HEK293 (cell line): Measurements from ENCODE around the gene PRCC.

Source experiments
- FEZF1 ChIP-seq: fragments of 450-650 bp; formaldehyde crosslinking; IDR thresholded peaks from 2 replicates; pipeline ENCODE4 v1.5.1; 2016; ENCODE audit warnings: missing biosample characterization, missing genetic modification characterization
- GLI4 ChIP-seq: fragments of 450-650 bp; formaldehyde crosslinking; IDR thresholded peaks from 2 replicates; pipeline ENCODE4 v1.5.1; 2016; ENCODE audit warnings: missing biosample characterization, missing genetic modification characterization
- SP2 ChIP-seq: fragments of 450-650 bp; formaldehyde crosslinking; IDR thresholded peaks from 2 replicates; pipeline ENCODE4 v1.5.1; 2016; ENCODE audit warnings: missing biosample characterization, missing genetic modification characterization
- YY2 ChIP-seq: fragments of 450-650 bp; formaldehyde crosslinking; IDR thresholded peaks from 2 replicates; pipeline ENCODE4 v1.5.1; 2016; ENCODE audit warnings: missing biosample characterization, missing genetic modification characterization
- ZBTB1 ChIP-seq: fragments of 450-650 bp; formaldehyde crosslinking; IDR thresholded peaks from 2 replicates; pipeline ENCODE4 v1.5.1; 2016; ENCODE audit warnings: missing biosample characterization, missing genetic modification characterization
- ZBTB10 ChIP-seq: fragments of 450-650 bp; formaldehyde crosslinking; IDR thresholded peaks from 2 replicates; pipeline ENCODE4 v1.5.1; 2016; ENCODE audit warnings: missing biosample characterization, missing genetic modification characterization
- ZBTB20 ChIP-seq: fragments of 450-650 bp; formaldehyde crosslinking; IDR thresholded peaks from 2 replicates; pipeline ENCODE4 v1.5.1; 2016; ENCODE audit warnings: missing biosample characterization, missing genetic modification characterization
- ZEB2 ChIP-seq: fragments of 450-650 bp; formaldehyde crosslinking; IDR thresholded peaks from 2 replicates; pipeline ENCODE4 v1.5.1; 2016; ENCODE audit warnings: missing biosample characterization, missing genetic modification characterization
- ZFP3 ChIP-seq: fragments of 450-650 bp; formaldehyde crosslinking; IDR thresholded peaks from 2 replicates; pipeline ENCODE4 v1.5.1; 2016; ENCODE audit warnings: low read depth, missing biosample characterization, missing genetic modification characterization
- ZFP37 ChIP-seq: fragments of 450-650 bp; formaldehyde crosslinking; IDR thresholded peaks from 2 replicates; pipeline ENCODE4 v1.5.1; 2016; ENCODE audit warnings: missing biosample characterization, missing genetic modification characterization
- ZNF112 ChIP-seq: fragments of 450-650 bp; formaldehyde crosslinking; IDR thresholded peaks from 2 replicates; pipeline ENCODE4 v1.5.0; 2017; ENCODE audit warnings: missing biosample characterization, missing genetic modification characterization
- ZNF221 ChIP-seq: fragments of 450-650 bp; formaldehyde crosslinking; IDR thresholded peaks from 2 replicates; pipeline ENCODE4 v1.5.1; 2017; ENCODE audit warnings: missing biosample characterization, missing genetic modification characterization, borderline replicate concordance
- ZNF292 ChIP-seq: fragments of 450-650 bp; formaldehyde crosslinking; IDR thresholded peaks from 2 replicates; pipeline ENCODE4 v1.5.1; 2016; ENCODE audit warnings: low read depth, missing biosample characterization, missing genetic modification characterization, borderline replicate concordance
- ZNF394 ChIP-seq: fragments of 450-650 bp; formaldehyde crosslinking; IDR thresholded peaks from 2 replicates; pipeline ENCODE4 v1.5.1; 2016; ENCODE audit warnings: missing biosample characterization, missing genetic modification characterization, mild to moderate bottlenecking, moderate library complexity, borderline replicate concordance
- ZNF423 ChIP-seq: fragments of 450-650 bp; formaldehyde crosslinking; IDR thresholded peaks from 2 replicates; pipeline ENCODE4 v1.5.1; 2016; ENCODE audit warnings: missing biosample characterization, missing genetic modification characterization
- ZNF548 ChIP-seq: fragments of 450-650 bp; formaldehyde crosslinking; IDR thresholded peaks from 2 replicates; pipeline ENCODE4 v1.5.1; 2016; ENCODE audit warnings: missing biosample characterization, missing genetic modification characterization
- ZNF560 ChIP-seq: fragments of 450-650 bp; formaldehyde crosslinking; IDR thresholded peaks from 2 replicates; pipeline ENCODE4 v1.5.1; 2017; ENCODE audit warnings: missing biosample characterization, missing genetic modification characterization, borderline replicate concordance
- ZNF624 ChIP-seq: fragments of 450-650 bp; formaldehyde crosslinking; IDR thresholded peaks from 2 replicates; pipeline ENCODE4 v1.5.1; 2017; ENCODE audit warnings: missing biosample characterization, missing genetic modification characterization
- ZNF701 ChIP-seq: fragments of 450-650 bp; formaldehyde crosslinking; IDR thresholded peaks from 2 replicates; pipeline ENCODE4 v1.5.1; 2016; ENCODE audit warnings: missing biosample characterization, missing genetic modification characterization
- ZNF76 ChIP-seq: fragments of 450-650 bp; formaldehyde crosslinking; IDR thresholded peaks from 2 replicates; pipeline ENCODE4; 2016; ENCODE audit warnings: low read depth, missing biosample characterization, missing genetic modification characterization, borderline replicate concordance
- ZNF785 ChIP-seq: fragments of 450-650 bp; formaldehyde crosslinking; IDR thresholded peaks from 2 replicates; pipeline ENCODE4 v1.5.1; 2016; ENCODE audit warnings: missing biosample characterization, missing genetic modification characterization
- ZSCAN30 ChIP-seq: fragments of 450-650 bp; IDR thresholded peaks from 2 replicates; pipeline ENCODE4 v1.5.1; 2018; ENCODE audit warnings: missing biosample characterization, mild to moderate bottlenecking, missing genetic modification characterization, moderate library complexity
- TF ChIP-seq, protein P1 (sequence below): sonication (generic); formaldehyde crosslinking; IDR thresholded peaks from 2 replicates; pipeline ENCODE4 v1.8.1; 2022; ENCODE audit warnings: mild to moderate bottlenecking, moderate library complexity, missing genetic modification reagents
- TF ChIP-seq, protein P2 (sequence below): fragments of 450-650 bp; formaldehyde crosslinking; IDR thresholded peaks from 2 replicates; pipeline ENCODE4 v1.5.1; 2016; ENCODE audit warnings: missing biosample characterization, missing genetic modification characterization
- TF ChIP-seq, protein P3 (sequence below): fragments of 450-650 bp; formaldehyde crosslinking; IDR thresholded peaks from 2 replicates; pipeline ENCODE4 v1.5.1; 2016; ENCODE audit warnings: missing biosample characterization, missing genetic modification characterization
- TF ChIP-seq, protein P4 (sequence below): fragments of 450-650 bp; formaldehyde crosslinking; IDR thresholded peaks from 2 replicates; pipeline ENCODE4 v1.5.1; 2016; ENCODE audit warnings: missing biosample characterization, missing genetic modification characterization
- TF ChIP-seq, protein P5 (sequence below): fragments of 450-650 bp; formaldehyde crosslinking; IDR thresholded peaks from 2 replicates; pipeline ENCODE4 v1.5.1; 2017; ENCODE audit warnings: missing biosample characterization, missing genetic modification characterization

PRCC gene

GRCh38 chr1:156767101-156767878 lies at the start of gene PRCC (continued):
- TF ChIP-seq ZBTB20 (tag by site-specific recombination) (peak; percentile 89), ZNF292 (no peak), ZBTB10 (tag by site-specific recombination) (peak; percentile 63), GLI4 (tag by site-specific recombination) (peak; percentile 95), ZSCAN30 (tag by site-specific recombination) (peak; percentile 96), ZNF423 (tag by site-specific recombination) (0 out of 2 replicates have a peak, but pooled peaks have one; percentile 78), ZNF394 (tag by site-specific recombination) (peak; percentile 76; the same call in 1 of the 2 replicates), ZNF112 (no peak), ZNF560 (tag by site-specific recombination) (no peak), ZNF785 (tag by site-specific recombination) (0 out of 2 replicates have a peak, but pooled peaks have one; percentile 36), YY2 (peak; percentile 92), ZNF548 (tag by site-specific recombination) (no peak), ZFP3 (tag by site-specific recombination) (peak; percentile 31; the same call in 1 of the 2 replicates), ZFP37 (tag by site-specific recombination) (peak; percentile 99), ZNF76 (tag by site-specific recombination) (peak; percentile 100), ZNF624 (tag by site-specific recombination) (0 out of 2 replicates have a peak, but pooled peaks have one; percentile 16), SP2 (tag by site-specific recombination) (peak; percentile 62), ZNF701 (tag by site-specific recombination) (0 out of 2 replicates have a peak, but pooled peaks have one; percentile 62), ZEB2 (tag by site-specific recombination) (peak; percentile 69), ZNF221 (no peak), FEZF1 (tag by site-specific recombination) (no peak; the same call in 1 of the 2 replicates), ZBTB1 (tag by site-specific recombination) (peak; percentile 33; the same call in 1 of the 2 replicates)
- TF ChIP-seq, protein P1, sequence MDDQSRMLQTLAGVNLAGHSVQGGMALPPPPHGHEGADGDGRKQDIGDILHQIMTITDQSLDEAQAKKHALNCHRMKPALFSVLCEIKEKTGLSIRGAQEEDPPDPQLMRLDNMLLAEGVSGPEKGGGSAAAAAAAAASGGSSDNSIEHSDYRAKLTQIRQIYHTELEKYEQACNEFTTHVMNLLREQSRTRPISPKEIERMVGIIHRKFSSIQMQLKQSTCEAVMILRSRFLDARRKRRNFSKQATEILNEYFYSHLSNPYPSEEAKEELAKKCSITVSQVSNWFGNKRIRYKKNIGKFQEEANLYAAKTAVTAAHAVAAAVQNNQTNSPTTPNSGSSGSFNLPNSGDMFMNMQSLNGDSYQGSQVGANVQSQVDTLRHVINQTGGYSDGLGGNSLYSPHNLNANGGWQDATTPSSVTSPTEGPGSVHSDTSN (CRISPR knock-in tag), result peak; percentile 71
- TF ChIP-seq, protein P2, sequence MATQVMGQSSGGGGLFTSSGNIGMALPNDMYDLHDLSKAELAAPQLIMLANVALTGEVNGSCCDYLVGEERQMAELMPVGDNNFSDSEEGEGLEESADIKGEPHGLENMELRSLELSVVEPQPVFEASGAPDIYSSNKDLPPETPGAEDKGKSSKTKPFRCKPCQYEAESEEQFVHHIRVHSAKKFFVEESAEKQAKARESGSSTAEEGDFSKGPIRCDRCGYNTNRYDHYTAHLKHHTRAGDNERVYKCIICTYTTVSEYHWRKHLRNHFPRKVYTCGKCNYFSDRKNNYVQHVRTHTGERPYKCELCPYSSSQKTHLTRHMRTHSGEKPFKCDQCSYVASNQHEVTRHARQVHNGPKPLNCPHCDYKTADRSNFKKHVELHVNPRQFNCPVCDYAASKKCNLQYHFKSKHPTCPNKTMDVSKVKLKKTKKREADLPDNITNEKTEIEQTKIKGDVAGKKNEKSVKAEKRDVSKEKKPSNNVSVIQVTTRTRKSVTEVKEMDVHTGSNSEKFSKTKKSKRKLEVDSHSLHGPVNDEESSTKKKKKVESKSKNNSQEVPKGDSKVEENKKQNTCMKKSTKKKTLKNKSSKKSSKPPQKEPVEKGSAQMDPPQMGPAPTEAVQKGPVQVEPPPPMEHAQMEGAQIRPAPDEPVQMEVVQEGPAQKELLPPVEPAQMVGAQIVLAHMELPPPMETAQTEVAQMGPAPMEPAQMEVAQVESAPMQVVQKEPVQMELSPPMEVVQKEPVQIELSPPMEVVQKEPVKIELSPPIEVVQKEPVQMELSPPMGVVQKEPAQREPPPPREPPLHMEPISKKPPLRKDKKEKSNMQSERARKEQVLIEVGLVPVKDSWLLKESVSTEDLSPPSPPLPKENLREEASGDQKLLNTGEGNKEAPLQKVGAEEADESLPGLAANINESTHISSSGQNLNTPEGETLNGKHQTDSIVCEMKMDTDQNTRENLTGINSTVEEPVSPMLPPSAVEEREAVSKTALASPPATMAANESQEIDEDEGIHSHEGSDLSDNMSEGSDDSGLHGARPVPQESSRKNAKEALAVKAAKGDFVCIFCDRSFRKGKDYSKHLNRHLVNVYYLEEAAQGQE, result peak; percentile 42; the same call in 1 of the 2 replicates
- TF ChIP-seq, protein P3, sequence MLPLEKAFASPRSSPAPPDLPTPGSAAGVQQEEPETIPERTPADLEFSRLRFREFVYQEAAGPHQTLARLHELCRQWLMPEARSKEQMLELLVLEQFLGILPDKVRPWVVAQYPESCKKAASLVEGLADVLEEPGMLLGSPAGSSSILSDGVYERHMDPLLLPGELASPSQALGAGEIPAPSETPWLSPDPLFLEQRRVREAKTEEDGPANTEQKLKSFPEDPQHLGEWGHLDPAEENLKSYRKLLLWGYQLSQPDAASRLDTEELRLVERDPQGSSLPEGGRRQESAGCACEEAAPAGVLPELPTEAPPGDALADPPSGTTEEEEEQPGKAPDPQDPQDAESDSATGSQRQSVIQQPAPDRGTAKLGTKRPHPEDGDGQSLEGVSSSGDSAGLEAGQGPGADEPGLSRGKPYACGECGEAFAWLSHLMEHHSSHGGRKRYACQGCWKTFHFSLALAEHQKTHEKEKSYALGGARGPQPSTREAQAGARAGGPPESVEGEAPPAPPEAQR, result 0 out of 2 replicates have a peak, but pooled peaks have one; percentile 65
- TF ChIP-seq, protein P4, sequence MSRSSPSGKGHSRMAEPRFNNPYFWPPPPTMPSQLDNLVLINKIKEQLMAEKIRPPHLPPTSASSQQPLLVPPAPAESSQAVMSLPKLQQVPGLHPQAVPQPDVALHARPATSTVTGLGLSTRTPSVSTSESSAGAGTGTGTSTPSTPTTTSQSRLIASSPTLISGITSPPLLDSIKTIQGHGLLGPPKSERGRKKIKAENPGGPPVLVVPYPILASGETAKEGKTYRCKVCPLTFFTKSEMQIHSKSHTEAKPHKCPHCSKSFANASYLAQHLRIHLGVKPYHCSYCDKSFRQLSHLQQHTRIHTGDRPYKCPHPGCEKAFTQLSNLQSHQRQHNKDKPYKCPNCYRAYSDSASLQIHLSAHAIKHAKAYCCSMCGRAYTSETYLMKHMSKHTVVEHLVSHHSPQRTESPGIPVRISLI (tag by site-specific recombination), result peak; percentile 92
- TF ChIP-seq, protein P5, sequence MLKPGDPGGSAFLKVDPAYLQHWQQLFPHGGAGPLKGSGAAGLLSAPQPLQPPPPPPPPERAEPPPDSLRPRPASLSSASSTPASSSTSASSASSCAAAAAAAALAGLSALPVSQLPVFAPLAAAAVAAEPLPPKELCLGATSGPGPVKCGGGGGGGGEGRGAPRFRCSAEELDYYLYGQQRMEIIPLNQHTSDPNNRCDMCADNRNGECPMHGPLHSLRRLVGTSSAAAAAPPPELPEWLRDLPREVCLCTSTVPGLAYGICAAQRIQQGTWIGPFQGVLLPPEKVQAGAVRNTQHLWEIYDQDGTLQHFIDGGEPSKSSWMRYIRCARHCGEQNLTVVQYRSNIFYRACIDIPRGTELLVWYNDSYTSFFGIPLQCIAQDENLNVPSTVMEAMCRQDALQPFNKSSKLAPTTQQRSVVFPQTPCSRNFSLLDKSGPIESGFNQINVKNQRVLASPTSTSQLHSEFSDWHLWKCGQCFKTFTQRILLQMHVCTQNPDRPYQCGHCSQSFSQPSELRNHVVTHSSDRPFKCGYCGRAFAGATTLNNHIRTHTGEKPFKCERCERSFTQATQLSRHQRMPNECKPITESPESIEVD (tag by site-specific recombination), result no peak
